ENCODE results near the gene MRPL48.
"Not testable (repeated sequence)": the region's sequence is repeated elsewhere in the genome, so short reads cannot be mapped to it uniquely, and the experiment has no call there.

The MRPL48 gene

DNA sequence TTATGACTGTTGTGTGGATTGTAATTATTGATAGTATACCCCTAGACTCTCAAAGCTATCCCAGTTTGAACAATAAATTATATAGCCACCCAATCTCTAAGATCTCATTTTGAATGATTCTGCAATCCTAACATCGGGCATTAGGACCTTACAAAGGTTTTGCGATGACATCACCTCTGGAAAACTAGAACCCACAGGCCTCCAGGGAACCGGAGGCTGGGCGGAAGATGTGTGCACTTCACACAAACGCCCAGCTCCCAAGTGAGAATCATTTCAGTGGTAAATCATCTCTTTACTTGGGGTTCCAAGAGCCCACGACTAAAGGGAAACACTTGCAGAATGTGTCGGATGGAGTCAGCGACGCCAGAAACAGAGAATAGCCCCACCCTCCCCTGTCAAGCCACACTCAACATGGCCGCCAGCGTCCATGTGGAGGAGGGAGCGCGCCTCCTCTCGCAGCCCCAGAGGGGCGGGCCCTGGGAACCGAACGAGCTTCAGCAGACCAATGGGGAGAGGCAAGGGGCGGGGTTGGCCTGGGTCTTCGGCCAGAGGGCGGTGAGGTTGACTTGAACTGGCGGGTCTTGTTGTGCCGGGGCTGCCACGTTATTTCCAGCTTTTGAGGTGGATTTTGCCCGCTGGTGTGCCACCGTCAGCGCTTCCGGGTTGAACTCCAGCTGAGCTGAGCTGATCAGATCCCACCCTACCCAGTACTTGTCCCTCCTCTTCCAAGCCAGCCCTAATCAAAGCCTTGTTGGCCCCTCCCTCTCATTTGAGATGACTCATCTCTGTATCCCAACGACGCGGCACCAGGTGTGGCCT lies 8.4 kb upstream of the MRPL48 start:
- DNase-seq (ENCODE audit: low read depth, low spot score) = peak; percentile 95

DNA sequence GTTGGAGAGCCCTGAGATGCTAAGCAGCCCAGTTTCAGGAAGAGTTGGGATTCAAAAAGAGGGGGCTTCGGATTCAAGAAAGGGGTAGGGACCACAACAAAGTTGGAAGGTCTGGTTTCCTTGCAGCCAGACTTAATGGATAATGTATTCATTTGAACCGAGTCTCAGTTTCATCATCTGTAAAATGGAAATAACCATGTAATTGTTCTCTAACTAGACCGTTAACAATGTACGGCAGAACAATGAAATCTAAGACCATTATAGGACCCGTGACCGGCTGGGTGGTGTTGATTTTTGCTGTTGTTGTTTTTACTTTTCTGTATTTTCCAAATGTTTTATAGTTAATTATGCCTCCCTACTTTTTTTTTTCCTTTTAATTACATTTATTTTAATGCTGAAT lies 6.4 kb upstream of the MRPL48 start:
- DNase-seq (ENCODE audit: low read depth, low spot score) = no peak

DNA sequence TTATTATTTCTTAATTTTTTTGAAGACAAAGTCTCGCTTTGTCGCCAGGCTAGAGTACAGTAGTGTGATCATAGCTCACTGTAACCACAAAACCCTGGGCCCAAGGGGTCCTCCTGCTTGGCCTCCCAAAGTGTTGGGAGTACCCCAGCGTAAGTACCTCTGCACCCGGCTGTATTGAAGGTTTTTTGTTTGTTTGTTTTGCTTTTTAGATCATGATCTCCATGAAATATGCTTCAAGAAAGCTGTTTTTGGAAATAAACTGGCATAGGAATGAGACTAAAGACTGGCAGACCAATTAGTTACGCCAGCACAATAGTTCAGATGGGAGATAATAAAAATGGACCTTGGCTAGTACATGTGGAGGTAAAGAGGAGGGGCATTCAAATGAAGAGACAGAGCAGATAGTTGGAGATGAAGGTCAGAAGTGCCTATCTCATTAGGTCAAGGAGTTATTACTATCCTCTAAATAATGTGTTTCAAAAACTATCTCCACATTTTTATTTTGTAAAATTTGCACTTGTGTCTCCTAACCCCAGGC lies 4.1 kb upstream of the MRPL48 start:
- no peak for DNase-seq (ENCODE audit: low read depth, low spot score)

DNA sequence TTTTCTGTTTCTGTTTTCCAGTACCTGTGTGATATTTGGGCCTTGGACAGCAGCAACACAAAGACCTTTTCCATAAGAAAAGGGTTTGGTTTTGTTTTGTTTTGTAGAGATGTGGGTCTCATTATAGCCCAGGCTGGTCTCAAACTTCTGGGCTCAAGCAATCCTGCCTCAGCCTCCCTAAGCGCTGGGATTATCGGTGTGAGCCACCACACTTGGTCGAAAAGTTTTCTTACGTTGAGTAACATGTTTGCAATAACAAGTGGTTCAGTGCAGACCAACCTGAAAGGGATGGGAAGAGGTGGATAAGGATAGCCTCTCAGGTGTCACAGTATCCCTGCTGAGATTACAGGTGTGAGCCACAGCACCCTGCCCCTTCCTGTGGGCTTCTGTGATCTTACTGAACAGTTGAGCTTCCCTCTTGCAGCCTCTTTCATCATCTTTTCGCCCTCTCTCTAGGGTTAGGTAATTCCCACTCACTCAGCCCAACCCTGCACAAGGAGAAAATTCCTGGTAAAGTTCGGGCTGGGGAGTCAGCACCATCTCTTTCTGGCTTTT lies 3.5 kb upstream of the MRPL48 start:
- no peak for DNase-seq (ENCODE audit: low read depth, low spot score)

DNA sequence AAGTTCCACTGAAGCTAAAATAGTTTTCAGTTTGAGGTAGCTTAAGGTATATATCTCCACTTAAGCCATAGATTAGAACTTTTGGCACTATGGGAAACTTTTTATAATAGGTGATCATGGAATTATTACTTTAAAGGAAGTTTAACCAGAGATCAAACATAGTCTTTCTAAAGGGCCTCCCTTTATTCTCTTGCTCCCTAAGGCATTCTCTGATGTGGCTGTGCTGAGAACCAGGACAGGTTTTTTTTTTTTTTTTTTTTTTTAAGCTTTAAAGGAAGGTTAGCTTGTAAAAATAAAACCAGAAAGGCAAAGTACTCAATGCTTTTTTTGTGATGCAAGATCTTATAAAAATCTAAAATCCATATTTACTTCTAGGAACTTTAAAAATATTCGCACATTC lies 2.9 kb upstream of the MRPL48 start:
- no peak for DNase-seq (ENCODE audit: low read depth, low spot score)

DNA sequence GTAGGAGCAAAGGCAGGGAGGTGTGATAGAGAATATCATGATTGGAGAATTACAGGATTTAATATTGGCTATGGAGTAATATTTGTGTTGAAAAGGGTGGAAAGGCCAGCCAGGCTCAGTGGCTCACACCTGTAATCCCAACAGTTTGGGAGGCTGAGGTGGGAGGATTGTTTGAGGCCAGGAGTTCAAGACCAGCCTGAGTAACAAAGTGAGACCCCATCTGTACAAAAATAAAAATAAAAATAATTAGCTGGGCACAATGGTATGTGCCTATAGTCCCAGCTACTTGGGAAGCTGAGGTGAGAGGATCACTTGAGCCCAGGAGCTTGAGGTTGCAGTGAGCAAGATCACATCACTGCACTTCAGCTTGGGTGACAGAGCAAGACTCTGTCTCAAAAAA lies 2.2 kb upstream of the MRPL48 start:
- DNase-seq (ENCODE audit: low read depth, low spot score) = not testable (repeated sequence)

DNA sequence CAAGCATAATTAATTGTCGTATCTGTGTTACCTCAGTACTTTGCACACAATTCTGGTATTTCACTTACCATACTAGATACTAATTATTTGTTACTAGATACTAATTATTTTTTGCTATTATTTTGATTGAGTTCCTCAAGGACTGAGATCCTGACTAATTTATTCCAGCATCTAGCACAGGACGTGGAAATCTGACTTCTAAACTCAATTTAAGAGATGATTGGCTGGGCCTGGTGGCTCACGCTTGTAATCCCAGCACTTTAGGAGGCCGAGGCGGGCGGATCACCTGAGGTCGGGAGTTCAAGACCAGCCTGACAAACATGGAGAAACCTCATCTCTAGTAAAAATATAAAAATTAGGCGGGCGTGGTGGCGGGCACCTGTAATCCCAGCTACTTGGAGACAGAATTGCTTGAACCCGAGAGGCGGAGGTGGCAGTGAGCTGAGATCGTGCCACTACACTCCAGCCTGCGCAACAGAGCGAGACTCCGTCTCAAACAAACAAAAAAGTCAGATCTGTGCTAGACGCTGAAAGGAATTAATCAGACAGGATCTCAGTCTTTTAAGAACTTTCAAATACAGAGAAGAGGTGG lies 527 bp upstream of the MRPL48 start:
- no peak for DNase-seq (ENCODE audit: low read depth, low spot score)

DNA sequence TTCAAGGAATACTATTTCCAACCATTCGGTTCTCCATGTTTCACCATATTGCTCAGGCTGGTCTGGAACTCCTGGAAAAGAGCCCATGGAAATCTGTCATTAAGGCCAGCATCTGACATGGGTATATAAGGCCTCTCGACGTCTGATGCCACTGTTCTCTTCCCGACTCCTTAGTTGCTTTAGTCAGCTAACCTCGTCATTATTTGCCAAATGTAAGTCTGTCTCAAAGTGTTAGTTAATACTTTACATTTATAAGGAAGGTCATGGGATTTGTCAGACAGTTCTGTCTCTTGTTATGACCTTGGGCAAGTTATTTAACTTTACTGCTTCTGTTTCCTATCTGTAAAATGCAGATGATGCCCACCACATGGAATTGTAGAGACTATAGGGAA lies 1.6 kb downstream of the MRPL48 start:
- no peak for DNase-seq (ENCODE audit: low read depth, low spot score)

DNA sequence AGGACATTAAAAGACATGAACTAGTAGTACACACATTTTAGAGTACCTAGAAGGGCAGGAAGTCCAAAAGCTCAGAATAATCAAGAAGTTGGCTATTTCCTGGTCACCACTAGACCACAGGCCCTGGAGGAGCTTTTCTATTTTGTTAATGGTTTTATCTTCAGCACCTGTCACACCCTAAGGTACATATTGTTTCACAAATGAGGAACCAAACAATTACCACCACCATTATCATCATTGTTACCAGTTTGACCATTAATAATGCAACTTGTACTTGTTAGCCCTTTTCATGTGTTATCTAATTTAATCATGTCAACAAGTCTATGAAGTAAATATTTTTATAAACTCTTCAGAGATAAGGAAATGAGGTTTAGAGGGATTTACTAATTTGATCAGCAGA lies 4.9 kb downstream of the MRPL48 start:
- DNase-seq (ENCODE audit: low read depth, low spot score) = no peak

DNA sequence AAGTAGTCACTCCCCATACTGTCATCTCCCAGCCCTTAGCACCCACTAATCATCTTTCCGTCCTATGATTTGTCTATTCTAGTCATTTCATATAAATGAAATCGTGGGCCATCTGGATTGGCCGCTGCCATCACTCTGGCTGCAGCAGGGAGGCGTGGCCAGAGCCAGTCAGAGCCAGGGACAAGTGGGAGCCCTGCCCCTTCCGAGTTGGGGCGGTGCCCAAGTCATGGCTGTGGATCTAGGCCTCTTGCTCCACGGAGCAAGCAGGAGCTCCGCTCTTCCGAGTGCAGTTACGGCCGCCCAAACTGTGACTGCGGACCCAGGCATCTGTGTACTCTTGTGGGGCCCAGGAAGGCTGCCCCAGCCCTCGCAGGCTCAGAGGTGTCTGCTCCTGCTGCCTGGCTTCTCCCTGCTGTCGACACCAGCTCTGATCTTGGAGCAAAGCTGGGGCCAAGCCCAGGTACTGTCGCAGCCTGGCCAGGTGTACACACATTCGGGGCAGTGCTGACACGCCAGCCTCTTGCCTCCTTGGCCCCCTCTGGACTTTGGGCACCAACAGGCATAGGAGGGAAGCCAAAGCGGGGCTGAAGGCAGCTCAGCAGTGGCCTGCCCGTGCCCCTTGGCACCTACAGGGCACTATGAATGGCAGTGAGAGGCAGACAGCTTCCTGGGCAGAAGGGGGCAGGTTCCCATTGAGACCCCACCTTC lies 8.4 kb downstream of the MRPL48 start:
- no peak for DNase-seq (ENCODE audit: low read depth, low spot score)

DNA sequence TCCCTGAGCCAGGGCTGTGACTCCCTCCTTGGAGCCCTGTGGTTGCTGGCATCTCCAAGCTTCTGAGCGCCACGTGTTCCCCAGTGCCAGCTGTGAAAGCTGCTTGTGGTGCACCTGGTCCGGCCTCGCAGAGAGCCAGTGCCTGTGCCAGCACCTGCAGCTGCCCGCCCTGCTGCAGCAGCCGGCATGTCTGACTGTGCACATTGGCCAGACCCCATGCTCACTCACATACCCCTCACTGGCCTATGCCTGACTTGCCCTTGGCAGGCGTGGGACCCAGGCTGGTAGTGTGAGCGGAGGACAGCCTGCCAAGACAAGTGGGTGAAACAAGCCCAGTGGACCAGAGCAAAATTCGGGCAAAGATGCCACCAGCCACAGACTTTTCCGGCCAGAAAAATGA lies 9.8 kb downstream of the MRPL48 start:
- DNase-seq (ENCODE audit: low read depth, low spot score) = no peak

DNA sequence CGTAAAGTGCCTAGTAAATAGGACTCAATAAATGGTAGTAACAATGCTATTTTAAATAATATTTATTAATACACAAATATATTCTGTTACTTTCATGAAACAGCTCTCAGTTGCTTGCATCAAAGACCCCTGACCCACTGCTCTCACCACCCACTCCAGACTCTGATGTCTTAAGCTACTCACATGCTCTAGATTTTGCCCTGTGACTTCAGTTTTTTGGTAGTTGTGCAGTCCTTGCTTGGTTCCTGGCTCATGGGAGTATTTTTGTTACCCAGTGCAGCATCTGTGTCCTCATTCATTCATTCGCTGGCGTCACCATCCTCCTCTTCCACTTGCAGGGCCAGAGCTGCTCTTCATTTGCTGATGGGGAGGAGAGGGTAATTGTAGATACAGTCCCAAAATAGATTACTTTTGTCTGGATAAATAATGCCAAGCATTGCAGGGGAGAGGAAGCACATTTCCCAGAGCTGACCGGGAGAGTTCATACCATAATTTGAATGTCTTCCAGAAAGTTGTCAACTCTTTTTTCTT lies 12.7 kb downstream of the MRPL48 start:
- DNase-seq (ENCODE audit: low read depth, low spot score) = no peak

DNA sequence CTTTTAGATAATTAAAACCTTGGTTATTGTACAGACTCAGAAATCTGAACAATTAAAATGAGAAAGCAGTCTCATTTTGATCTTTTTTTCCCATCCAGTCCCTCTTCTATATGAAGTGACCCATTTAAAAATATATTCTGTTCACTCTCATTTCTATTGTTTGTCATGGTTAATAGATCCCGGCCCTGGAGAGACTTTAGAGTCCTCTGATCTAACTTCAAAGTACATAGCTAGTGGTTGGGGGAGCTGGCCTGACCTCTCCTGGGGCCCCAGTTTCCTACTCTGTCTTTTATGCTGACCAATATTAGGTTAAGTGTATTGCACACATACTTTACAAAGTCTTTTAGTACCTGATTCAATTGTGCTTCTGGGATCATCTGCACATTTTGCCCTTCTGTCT lies 13.5 kb downstream of the MRPL48 start:
- no peak for DNase-seq (ENCODE audit: low read depth, low spot score)

DNA sequence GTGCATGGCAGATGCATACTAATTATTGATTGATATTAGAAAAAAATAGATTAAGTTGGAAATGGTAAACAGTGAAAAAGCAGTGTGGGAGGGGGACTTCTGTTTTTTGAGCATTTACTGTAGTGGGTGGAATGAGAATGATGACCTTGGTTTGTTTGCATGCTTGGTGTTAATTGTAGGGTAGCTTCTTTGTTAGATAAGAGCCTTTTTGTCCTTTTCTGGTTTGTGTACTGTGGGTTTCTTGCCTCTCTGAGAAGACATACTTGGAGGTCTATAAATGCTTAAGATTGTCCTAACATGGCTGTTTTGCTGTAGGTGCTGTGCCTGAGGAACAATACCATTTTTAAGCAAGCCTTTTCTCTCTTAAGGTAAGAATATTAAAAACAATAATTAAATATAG lies 17.0 kb downstream of the MRPL48 start:
- DNase-seq (ENCODE audit: low read depth, low spot score) = no peak

DNA sequence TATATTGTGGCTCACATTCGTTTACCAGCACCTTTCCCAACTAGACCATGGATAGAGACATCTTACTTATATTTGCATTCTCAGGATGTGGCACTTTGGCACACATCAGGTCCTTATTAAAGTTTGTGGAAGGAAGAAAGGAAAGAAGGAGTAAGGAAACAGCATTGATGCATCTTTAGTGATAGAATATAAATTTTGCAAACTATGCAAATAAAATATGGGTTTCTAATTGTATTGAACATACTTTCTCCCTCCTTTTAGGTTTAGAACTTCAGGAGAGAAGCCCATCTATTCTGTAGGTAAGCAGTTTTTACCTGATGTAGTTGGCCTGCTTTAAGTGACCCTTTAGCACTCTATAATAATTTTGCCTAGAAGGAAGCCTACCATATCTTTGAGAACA lies 20.4 kb downstream of the MRPL48 start:
- no peak for DNase-seq (ENCODE audit: low read depth, low spot score)

DNA sequence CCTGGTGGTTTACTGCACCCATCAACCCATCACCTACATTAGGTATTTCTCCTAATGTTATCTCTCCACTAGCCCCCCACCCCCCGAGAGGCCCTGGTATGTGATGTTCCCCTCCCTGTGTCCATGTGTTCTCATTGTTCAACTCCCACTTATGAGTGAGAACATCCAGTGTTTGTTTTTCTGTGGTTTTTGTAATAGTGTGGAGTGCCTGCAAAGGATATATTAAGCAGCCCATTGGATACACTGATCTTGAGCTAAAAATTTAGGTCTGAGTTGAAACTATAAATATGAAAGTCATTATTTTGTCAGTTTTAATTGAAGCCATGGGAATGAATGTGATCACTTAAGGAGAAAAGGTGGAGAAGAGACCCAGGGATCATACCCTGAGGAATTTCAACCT lies 23.0 kb downstream of the MRPL48 start:
- no peak for DNase-seq (ENCODE audit: low read depth, low spot score)

DNA sequence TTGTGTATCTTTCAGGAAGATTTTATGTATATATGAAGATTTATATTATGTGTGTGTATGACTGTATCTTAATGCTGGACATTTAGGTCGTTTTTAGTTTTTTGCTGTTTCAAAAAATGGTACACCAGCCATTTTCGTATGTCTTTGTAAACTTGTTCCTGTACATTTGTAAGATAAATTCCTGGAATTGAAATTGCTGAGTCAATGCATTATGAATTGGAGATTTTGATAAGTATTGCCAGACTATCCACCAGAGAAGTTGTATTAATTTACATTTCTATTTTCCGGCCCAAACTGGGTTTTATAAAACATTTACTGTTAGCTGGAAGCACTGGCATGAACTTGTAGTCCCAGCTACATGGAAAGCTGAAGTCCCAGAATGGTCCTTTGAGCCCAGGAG lies 24.6 kb downstream of the MRPL48 start:
- DNase-seq (ENCODE audit: low read depth, low spot score) = no peak

DNA sequence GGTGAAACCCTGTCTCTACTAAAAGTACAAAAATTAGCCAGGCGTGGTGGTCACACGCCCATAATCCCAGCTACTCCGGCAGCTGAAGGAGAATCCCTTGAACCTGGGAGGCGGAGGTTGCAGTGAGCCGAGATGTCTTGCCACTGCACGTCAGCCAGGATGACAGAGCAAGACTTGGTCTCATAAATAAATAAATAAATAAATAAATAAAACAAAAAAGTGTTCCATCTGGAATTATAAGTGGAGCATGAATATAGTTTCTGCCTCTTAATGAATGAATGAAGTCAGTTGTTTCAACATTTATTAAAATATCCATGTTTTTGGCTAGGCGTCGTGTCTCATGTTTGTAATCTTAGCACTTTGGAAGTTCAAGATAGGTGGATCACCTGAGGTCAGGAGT lies 27.1 kb downstream of the MRPL48 start:
- DNase-seq (ENCODE audit: low read depth, low spot score) = no peak

DNA sequence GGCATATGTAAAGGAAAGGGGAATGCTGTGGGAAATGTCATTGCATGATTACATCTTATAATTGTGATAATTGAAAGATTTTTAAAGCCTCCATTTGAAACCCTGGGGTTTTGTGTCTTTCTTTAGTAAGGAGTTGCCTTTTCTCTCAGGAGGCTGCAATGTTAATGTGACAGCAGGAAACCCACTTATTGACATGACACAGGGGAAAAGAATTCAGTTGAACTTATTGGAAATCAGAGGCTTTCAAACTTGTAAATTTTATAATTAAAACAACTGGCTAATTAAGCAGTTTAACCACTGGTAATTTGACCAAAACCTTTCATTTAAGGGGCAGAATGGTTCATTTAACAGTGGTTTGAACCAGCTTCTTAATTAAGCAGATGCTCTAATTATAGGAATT lies 31.2 kb downstream of the MRPL48 start:
- DNase-seq (ENCODE audit: low read depth, low spot score) = no peak

DNA sequence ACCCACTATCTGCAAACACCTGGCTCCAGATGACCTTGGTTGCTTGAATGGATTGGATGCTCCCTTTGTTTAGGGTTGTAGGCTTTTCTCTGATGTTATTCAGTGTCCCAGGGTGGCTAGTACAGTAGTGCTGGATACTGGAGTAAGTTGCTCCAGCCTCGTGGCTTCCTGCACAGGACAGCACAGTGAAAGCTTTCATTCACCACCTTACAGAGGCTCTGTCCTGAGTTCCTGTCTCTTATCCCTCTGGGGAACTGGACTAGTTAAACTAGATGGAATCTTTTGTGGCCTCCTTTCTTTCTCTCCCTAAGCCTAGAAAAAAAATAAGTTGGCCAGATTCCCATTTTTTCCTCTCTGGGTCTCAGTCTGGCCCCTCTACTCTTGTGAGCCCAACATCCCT lies 42.6 kb downstream of the MRPL48 start:
- no peak for DNase-seq (ENCODE audit: low read depth, low spot score)

DNA sequence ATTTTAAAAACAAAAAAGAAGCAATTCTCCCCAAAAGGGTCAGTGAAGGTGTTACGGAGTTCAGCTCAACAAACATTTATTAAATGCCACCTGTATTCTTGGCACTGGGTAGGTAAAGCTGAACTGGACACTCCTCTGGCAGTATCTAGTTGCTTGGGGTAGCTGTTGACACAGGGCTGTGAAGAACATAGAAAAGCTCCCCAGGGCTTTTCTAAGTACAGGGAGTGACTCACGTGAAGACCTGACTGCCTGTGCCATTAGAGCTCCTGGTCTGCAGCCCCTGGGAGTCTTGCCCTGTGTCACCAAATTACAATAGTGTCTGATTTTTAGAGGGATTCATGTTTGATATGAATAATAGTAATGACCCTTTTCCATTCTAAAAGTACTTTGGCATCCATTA lies 45.4 kb downstream of the MRPL48 start:
- no peak for DNase-seq (ENCODE audit: low read depth, low spot score)

DNA sequence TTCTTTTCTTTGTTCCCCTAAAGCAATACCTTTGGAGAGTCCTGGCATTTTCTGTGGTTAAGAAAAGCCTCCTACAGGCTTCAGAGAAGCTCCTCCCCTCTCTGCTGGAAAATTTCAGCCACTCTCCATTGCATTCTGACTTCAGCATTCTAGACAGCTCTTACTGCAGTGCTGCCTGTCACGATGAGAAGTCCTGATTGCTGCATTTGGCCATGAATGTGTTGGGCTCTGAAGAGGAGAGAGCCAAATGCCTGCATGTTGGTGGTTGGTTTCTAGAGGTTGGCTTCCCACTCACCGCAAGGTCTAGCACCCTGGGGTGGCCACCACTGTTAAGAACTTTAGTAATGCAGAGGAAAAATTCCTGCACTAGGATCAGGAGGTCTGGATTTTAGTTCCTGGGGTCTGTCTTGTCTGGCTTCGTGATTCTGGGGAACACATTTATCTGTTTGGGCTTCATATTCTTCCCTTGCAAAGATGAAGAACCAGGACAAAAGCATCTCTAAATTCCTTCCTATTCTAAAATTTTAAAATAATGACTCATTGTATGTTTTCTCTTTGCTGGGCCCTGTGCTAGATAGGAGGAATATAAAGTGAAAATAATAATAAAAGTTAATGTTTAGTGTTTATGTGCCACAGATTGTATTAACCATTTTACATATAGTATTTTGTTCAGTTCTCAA lies 50.9 kb downstream of the MRPL48 start:
- DNase-seq (ENCODE audit: low read depth, low spot score) = peak; percentile 40

Data from smooth muscle cell of the brain vasculature (primary cell).